SKM-1 (cell line): Measurements from ENCODE around the gene ADORA2A.

Source experiments
- DNase-seq: peaks from one replicate; lab custom pipeline; 2025; ENCODE audit not compliant: unreplicated experiment; lab: John Stamatoyannopoulos, UW

ADORA2A gene

GRCh38 chr22:24431309-24432034, 4.1 kb downstream of the ADORA2A start:
- no peak for DNase-seq

DNA sequence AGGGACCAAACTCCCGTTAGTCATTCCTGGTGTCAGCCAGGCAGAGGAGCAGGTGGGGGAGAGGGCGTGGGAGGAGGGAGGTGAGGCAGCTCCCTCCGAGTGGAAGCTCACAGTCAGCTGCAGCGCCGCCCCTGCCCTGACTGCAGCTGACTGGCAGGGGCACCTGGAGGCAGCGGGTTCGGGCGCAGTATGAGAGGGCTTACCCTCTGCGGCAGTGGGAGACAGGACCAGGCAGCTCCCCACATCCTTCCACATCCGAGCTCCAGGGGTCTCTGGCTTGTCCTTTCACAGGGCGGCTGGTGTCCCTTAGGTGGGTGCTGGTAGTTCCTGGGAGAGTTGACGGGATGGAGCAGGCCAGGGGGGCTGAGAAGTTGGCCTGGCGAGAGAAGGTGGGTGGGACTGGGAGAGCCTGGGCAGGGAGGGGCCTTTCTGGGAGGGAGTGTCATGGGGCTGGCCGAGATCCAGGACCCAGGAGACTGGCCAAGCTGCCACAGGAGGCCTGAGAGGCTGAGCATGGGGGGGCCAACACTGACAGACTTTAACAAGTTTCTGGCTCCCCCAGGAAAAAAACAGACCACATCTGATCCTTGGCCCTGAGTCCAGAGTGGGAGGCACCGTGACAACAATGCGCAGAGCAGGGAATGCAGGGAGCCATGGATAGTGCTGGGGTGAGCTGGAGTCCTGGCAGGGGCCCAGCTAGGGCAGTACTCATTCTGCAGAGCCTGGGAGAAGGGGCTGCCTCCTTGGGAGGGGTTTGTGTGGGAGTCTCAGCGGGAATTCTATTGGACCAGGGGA, 4.9 kb downstream of the ADORA2A start:
- DNase-seq, result no peak

DNA sequence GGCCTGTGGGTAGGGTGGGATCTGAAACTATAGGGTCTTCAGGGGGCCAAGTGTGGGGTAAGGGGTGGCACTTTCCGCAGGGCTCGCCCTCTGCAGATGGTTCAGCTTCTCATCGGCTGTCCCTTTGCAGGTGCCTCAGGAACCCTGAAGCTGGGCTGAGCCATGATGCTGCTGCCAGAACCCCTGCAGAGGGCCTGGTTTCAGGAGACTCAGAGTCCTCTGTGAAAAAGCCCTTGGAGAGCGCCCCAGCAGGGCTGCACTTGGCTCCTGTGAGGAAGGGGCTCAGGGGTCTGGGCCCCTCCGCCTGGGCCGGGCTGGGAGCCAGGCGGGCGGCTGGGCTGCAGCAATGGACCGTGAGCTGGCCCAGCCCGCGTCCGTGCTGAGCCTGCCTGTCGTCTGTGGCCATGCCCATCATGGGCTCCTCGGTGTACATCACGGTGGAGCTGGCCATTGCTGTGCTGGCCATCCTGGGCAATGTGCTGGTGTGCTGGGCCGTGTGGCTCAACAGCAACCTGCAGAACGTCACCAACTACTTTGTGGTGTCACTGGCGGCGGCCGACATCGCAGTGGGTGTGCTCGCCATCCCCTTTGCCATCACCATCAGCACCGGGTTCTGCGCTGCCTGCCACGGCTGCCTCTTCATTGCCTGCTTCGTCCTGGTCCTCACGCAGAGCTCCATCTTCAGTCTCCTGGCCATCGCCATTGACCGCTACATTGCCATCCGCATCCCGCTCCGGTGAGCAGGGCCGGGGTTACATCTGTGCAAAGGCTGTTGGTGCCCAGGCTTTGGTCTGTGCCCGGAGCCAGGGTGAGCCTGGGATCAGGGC, 5.8 kb downstream of the ADORA2A start:
- no peak for DNase-seq

DNA sequence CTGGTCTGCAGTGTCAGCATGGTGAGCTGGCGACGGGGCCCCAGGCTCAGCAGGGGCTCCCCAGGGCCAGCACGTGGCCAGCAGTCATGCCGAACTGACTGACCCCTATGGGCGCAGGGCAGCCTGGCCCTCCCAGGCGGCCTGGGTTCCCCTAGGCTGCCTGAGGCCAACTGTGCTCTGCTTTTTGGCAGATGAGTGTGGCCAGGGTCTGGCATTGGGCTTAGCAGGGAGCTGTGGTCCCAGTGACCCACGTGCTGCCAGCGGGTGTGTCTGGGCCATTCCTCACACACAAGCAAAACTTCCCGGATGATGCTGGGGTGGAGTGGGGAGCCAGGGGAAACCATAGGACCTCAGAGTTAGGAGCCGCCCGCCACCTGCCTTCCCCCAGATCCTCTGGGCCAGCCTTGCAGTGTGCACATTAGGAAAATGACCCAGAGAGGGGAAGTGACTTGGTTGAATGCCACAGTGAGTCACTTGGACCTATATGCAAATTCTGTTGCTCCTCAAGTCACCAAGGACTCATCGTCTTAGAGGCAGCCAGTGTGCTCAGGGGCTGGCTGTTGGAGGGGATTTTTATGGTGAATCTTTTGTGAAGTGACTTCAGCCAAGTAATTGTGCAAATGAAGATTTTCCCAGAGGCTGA, 6.5 kb downstream of the ADORA2A start:
- DNase-seq, result peak; percentile 61

DNA sequence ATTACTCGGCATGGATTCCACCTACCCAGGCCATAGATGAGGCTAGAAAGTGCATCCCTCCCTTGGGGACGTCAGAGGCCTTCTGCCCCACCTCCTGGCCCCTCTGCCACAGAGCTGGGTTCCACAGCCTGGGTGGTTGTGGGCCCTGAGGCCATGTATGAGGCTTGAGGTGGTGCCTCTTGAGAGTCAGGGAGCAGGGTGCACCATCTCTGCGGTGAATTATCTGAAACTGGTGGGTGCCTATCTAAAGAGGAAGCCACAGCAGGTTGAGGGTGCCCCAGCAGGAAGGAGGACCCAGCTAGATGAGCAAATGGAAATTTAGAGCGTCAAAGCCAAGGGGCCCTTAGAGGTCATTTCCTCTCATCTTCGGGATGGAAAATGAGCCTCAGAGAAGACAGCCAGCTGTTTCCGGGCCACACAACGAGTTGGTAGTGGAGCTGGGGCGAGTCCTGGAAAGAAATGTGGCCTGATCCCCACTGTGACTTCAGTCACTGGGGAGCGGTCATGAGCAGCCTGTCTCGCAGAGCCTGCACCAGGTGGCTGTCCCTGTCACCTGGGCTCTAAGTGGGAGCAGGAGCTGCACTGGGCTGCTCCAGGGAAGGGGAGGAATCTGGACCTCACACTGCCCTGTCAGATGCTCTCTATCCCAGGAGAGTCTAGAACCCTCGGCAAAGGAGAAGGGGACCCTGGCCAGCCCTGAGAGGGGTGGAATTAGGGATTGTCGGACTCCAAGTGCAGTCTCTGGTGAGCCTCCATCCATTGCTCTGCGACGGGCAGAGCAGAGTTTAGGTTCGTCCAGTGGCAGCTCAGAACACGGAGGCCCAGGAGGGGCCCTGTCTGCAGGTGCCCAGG, 7.3 kb downstream of the ADORA2A start:
- peak; percentile 84 for DNase-seq

GRCh38 chr22:24435323-24435645, 7.9 kb downstream of the ADORA2A start:
- DNase-seq, result no peak

DNA sequence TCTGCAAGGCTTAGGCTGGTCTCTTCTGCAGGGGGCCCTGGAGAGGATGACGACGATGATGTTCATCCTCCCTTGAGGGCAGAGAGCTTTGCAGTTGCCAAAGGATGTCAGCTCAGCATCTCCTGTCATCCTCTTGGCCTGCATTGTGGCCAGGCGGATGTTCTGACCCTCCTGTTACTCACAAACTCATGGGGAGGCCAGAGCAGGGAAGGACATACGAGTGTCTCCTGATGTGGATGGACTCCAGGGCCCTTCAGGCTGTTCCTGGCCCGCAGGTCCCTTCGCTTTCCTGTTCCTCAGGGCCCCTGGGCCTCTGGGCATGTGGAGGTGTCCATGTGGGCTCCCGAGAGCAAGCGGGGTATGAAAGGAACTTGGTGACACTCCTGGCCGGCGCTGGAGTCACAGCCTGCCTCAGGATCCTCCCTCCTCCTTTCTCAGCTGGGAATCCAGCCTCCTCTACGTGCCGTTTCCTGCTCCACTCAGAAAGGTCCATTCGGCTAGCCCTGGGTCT, 8.5 kb downstream of the ADORA2A start:
- DNase-seq, result no peak

DNA sequence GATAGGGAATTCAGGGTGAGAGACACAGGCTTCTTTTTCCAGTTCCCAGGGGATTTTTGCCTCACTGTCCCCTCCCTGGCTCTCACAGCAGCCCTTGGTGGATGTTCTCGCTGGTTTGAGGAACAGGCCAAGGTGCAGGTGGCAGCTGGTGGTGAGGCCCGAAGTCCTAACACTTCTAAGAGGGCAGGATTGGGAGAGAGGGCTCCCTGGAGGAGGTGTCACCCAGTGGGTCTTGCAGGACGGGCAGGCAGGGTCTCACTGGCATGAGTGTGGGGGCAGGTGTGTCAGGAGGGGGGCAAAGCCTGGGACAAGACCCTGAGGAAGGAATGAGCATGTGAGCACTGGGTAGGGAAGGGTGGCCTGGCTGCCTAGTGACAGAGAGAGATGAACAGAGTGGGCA, 9.2 kb downstream of the ADORA2A start:
- DNase-seq, result no peak

DNA sequence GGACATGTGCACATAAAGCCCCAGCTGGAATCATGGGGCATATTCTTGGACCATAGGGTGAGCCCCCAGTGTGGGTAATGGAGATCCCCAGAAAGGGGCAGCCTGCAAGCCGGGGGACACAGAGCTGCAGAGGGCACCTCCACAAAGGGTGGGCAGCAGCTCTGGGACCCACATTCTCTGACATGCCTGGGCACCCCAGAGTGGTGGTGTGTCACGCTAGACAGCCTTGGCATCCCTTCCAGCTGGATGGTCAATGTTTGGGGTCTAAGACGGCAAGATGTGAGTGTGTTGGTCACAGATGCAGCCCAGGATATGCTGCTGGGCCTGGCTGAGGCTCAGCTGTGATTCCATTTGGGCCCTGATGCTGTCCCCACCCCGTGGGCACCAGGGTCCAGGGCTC, 9.7 kb downstream of the ADORA2A start:
- DNase-seq, result no peak

DNA sequence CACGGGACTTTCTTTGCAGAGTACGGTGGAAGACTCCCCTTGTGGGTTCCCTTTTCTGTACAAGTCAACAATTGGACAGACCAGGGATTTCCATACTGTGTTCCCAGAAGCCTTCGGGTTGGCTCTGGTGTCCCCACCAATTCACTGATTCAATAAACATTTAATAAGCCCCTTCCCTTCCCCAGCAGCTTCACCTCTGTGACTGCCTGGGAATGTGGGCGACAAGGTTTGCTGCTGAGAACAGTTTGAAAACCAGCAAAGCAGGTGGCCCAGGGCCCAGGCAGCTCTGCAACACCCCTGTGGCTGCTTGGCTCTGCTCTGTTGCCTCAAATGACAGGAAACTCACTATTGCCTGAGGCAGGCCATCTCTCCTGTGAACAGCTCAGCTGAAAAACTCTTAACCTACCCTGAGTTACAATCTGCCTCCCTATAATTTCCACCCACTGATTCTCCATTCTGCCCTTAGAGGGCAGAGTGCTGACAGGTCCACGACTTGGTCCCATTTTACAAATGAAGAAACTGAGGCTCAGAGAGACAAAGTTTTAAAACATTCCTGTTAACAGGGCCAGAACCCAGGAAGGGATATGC, 10.4 kb downstream of the ADORA2A start:
- DNase-seq, result no peak

GRCh38 chr22:24440270-24440717, 12.9 kb downstream of the ADORA2A start:
- DNase-seq, result peak; percentile 76

GRCh38 chr22:24440718-24441405, 13.5 kb downstream of the ADORA2A start:
- DNase-seq, result no peak

GRCh38 chr22:24441406-24442351, 14.3 kb downstream of the ADORA2A start:
- DNase-seq, result no peak

GRCh38 chr22:24442352-24442744, 14.9 kb downstream of the ADORA2A start:
- no peak for DNase-seq

- DNase-seq, result no peak
Observed at GRCh38 chr22:24443668-24444067, 16.3 kb downstream of the ADORA2A start.

DNA sequence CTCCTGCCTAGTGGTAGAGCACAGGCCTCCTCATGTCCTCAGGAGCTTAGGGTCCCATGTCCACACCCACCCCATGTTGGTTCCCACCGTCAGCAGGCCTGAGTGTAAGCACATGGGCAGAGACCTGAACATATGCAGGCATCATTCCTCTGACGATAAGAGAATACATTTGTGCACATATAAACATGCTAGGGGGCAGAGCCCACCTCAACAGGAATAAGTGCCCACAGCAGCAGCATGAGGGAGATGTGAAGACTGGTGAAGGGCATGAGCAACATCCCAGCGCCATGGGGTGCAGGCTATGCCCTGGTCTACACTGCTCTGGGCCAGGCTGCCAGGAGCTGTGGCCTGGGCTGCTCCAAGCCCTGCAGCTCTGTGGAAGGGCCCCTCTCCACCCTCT, 16.9 kb downstream of the ADORA2A start:
- no peak for DNase-seq

DNA sequence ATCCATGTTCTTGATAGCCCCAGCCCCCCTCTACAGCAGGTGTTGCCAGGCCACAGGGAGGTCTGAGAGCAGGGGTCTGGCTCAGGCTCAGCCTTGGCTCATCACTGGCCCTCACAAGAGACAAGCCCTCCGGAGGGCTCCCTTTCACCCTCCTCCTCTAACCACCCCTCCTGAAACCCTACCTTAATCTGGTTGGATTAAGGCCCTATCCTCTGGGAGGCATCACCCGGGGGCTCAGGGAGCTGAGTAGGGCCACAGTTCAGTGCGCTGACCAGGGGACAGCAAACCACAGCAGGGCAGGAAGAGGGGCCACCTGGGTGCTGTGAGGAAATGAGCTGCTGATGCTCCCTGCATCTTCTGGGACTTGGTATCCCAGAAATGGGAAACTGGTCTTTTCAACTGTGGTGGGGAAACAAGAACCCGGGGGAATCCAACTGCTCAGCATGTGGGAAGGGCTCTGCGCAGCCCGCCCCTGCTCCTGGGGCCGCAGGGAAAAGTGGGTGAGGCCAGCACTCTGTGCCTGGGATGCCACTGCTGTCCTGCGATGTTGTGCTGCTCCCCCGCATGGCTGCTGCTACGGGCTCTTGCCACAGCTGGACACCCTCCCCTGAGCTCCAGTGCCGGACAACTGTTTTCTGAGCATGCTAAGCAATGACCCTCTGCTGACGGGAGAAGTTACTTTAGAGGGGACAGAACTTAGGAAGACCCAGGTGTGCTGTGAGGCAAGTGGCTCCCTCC, 17.5 kb downstream of the ADORA2A start:
- no peak for DNase-seq
